ENCODE results near the gene PXT1. TPM values are rescaled to one million over a fixed set of nuclear protein-coding genes. Genes with fewer than 3 reads are reported as not detected.

Gene PXT1
- polyA plus RNA-seq, 1 donor (not counting 4 experiments of a cell fraction or from before 2014, with no cell fraction given): 0.08 TPM

GRCh38 chr6:36346486-36347273, 96.0 kb downstream of the PXT1 start:
- Histone ChIP-seq H3K27me3 (ENCODE audit: control insufficient read depth, extremely low read depth, insufficient read depth, low read length) (peaks cover 5% of the 10 kb centered on the region), H3K9me1 (ENCODE audit: control insufficient read depth, extremely low read depth, insufficient read depth, low read length) (no peaks in the 10 kb centered on the region), H4K20me1 (ENCODE audit: control insufficient read depth, extremely low read depth, insufficient read depth, low read length) (no peaks in the 10 kb centered on the region), H3K79me2 (ENCODE audit: control insufficient read depth, insufficient read depth, low read length) (no peaks in the 10 kb centered on the region), H3K4me2 (ENCODE audit: control insufficient read depth, extremely low read depth, insufficient read depth, low read depth, low read length) (no peak overlapping the region), H3K9me3 (ENCODE audit: control insufficient read depth, low read depth, low read length) (no peaks in the 10 kb centered on the region), H3K36me3 (ENCODE audit: control insufficient read depth in 2 of 2, extremely low read depth in 1 of 2, insufficient read depth in 2 of 2, low read length in 2 of 2) (no peaks in the 10 kb centered on the region), H3K27ac (ENCODE audit: control insufficient read depth, insufficient read depth, low read length) (no peak overlapping the region), H3K9ac (ENCODE audit: control insufficient read depth, extremely low read depth, insufficient read depth, low read length) (no peak overlapping the region), H3K4me3 (ENCODE audit: control insufficient read depth in 2 of 3, extremely low read depth in 1 of 3, insufficient read depth in 2 of 3, low read depth in 1 of 3, low read length in 3 of 3) (no peak overlapping the region), H3K4me1 (ENCODE audit: control insufficient read depth, extremely low read depth, insufficient read depth, low read length) (no peaks in the 10 kb centered on the region), H2AFZ (ENCODE audit: control insufficient read depth, low read length) (no peak overlapping the region)
- FAIRE-seq (no peak), DNase-seq (ENCODE audit: low read depth, low spot score) (no peak)
- no peak for TF ChIP-seq EZH2 (IDR thresholded peaks at IDR 0.05; ENCODE audit: low read length)
- no peak for TF ChIP-seq CTCF (optimal IDR thresholded peaks at IDR 0.05 in 1 of 3, IDR thresholded peaks at IDR 0.05 in 1 of 3, conservative IDR thresholded peaks at IDR 0.05 in 1 of 3; ENCODE audit: extremely low read depth in 1 of 3, insufficient read depth in 2 of 3, low read length in 3 of 3)
- dilution Hi-C loops (cut with MboI; ENCODE audit: extremely low pct_ligation_motif_present, low sequenced_read_pairs): no loop called here

- dilution Hi-C loops (cut with MboI; ENCODE audit: extremely low pct_ligation_motif_present, low sequenced_read_pairs): no loop called here
- Histone ChIP-seq H3K9me3 (ENCODE audit: control insufficient read depth, low read depth, low read length) (no peaks in the 10 kb centered on the region), H3K4me2 (ENCODE audit: control insufficient read depth, extremely low read depth, insufficient read depth, low read depth, low read length) (no peak overlapping the region), H3K27ac (ENCODE audit: control insufficient read depth, insufficient read depth, low read length) (no peak overlapping the region), H4K20me1 (ENCODE audit: control insufficient read depth, extremely low read depth, insufficient read depth, low read length) (no peaks in the 10 kb centered on the region), H2AFZ (ENCODE audit: control insufficient read depth, low read length) (no peak overlapping the region), H3K9me1 (ENCODE audit: control insufficient read depth, extremely low read depth, insufficient read depth, low read length) (no peaks in the 10 kb centered on the region), H3K27me3 (ENCODE audit: control insufficient read depth, extremely low read depth, insufficient read depth, low read length) (peaks cover 5% of the 10 kb centered on the region), H3K36me3 (ENCODE audit: control insufficient read depth in 2 of 2, extremely low read depth in 1 of 2, insufficient read depth in 2 of 2, low read length in 2 of 2) (no peaks in the 10 kb centered on the region), H3K4me1 (ENCODE audit: control insufficient read depth, extremely low read depth, insufficient read depth, low read length) (peaks cover under 1% of the 10 kb centered on the region), H3K9ac (ENCODE audit: control insufficient read depth, extremely low read depth, insufficient read depth, low read length) (no peak overlapping the region), H3K79me2 (ENCODE audit: control insufficient read depth, insufficient read depth, low read length) (no peaks in the 10 kb centered on the region), H3K4me3 (ENCODE audit: control insufficient read depth in 2 of 3, extremely low read depth in 1 of 3, insufficient read depth in 2 of 3, low read depth in 1 of 3, low read length in 3 of 3) (no peak overlapping the region)
- TF ChIP-seq EZH2 (IDR thresholded peaks at IDR 0.05; ENCODE audit: low read length): no peak
- no peak for TF ChIP-seq CTCF (optimal IDR thresholded peaks at IDR 0.05 in 1 of 3, IDR thresholded peaks at IDR 0.05 in 1 of 3, conservative IDR thresholded peaks at IDR 0.05 in 1 of 3; ENCODE audit: extremely low read depth in 1 of 3, insufficient read depth in 2 of 3, low read length in 3 of 3)
- DNase-seq (ENCODE audit: low read depth, low spot score) (no peak), FAIRE-seq (no peak)
These were observed 96.8 kb downstream of the PXT1 start for GRCh38 chr6:36345681-36346466.

Measured in keratinocyte (primary cell).